Endodermal cell (in vitro differentiated cells): ENCODE data around the gene TRIML2. TPM values are rescaled to one million over a fixed set of nuclear protein-coding genes. Genes with fewer than 3 reads are reported as not detected.

ENCODE experiments used
- DNase-seq: peaks from one replicate; pipeline ENCODE4 v3.0.0-alpha.2; 2017
- H3K27ac ChIP-seq: 2 replicates; pipeline ENCODE4 v1.5.1; 2013; ENCODE audit warnings: mild to moderate bottlenecking, low read depth, low read length, moderate library complexity
- H3K27me3 ChIP-seq: 2 replicates; pipeline ENCODE4 v1.6.1; 2013; ENCODE audit warnings: mild to moderate bottlenecking, low read length, moderate library complexity; ENCODE audit not compliant: insufficient read depth, control insufficient read depth, poor library complexity, severe bottlenecking
- H3K36me3 ChIP-seq: 2 replicates; pipeline ENCODE4 v1.7.0; 2013; ENCODE audit warnings: mild to moderate bottlenecking, low read length, moderate library complexity; ENCODE audit not compliant: control insufficient read depth, insufficient read depth
- H3K4me1 ChIP-seq: one replicate; pipeline ENCODE4 v1.7.0; 2013; ENCODE audit warnings: low read length; ENCODE audit not compliant: control insufficient read depth, insufficient read depth
- H3K4me3 ChIP-seq: 2 replicates; pipeline ENCODE4 v1.5.1; 2013; ENCODE audit warnings: mild to moderate bottlenecking, low read length, moderate library complexity
- H3K9ac ChIP-seq: 2 replicates; pipeline ENCODE4 v1.6.1; 2013; ENCODE audit warnings: mild to moderate bottlenecking, low read length, moderate library complexity; ENCODE audit not compliant: poor library complexity, severe bottlenecking; ENCODE audit errors: extremely low read depth
- H3K9me3 ChIP-seq: 2 replicates; pipeline ENCODE4 v1.6.1; 2013; ENCODE audit warnings: mild to moderate bottlenecking, low read length, moderate library complexity; ENCODE audit not compliant: control insufficient read depth
- H3K27ac Mint-ChIP-seq: 2 replicates; pipeline ENCODE4 v1.8.0; 2020; ENCODE audit warnings: mixed read lengths
- H3K27me3 Mint-ChIP-seq: 2 replicates; pipeline ENCODE4 v1.8.0; 2021; ENCODE audit warnings: mild to moderate bottlenecking, mixed read lengths; ENCODE audit not compliant: insufficient read depth
- H3K36me3 Mint-ChIP-seq: 2 replicates; pipeline ENCODE4 v1.8.0; 2020; ENCODE audit warnings: low read depth, mixed read lengths
- H3K4me1 Mint-ChIP-seq: 2 replicates; pipeline ENCODE4 v1.8.0; 2020; ENCODE audit warnings: mixed read lengths
- H3K4me3 Mint-ChIP-seq: 2 replicates; pipeline ENCODE4 v1.8.0; 2020; ENCODE audit warnings: mild to moderate bottlenecking, moderate library complexity, mixed read lengths
- H3K9me3 Mint-ChIP-seq: 2 replicates; pipeline ENCODE4 v1.8.0; 2020; ENCODE audit warnings: mild to moderate bottlenecking, mixed read lengths
- WGBS, 2 experiments: methylation state at CpG; one replicate each; pipeline versions ENCODE4 v1.1.5 to v1.1.7; 2013; ENCODE audit warnings: missing lambda C conversion rate in 2 of 2, mixed read lengths in 1 of 2; ENCODE audit not compliant: insufficient coverage in 1 of 2, insufficient read length in 1 of 2; 5-methylcytosine and 5-hydroxymethylcytosine counted together
- total RNA-seq, 2 donors: library from RNA; stranded (reverse); fragmentation: NEBNext Ultra II Directional in 1 of 2; extraction: Animal tissue kit (Norgen Biotek cat#: 25700) in 1 of 2; gene quantifications; 2 replicates in 1 of 2; 3 replicates in 1 of 2; pipeline ENCODE4 v1.2.1, GENCODE V29; 2021
- TF ChIP-seq, protein P1 (sequence below): fragments of 200-600 bp; sonication (generic); conservative IDR thresholded peaks from 2 replicates; pipeline ENCODE4 v1.5.0; 2021; ENCODE audit warnings: antibody characterized with exemption, mild to moderate bottlenecking

Gene TRIML2
- total RNA-seq, 2 donors from 2014 or later = 0.53 to 13.6 TPM

- peaks cover 3% of the 10 kb centered on the region for H3K9me3 ChIP-seq
- H3K9ac ChIP-seq = no peak overlapping the region
- H3K36me3 Mint-ChIP-seq = no peaks in the 10 kb centered on the region
- H3K27ac Mint-ChIP-seq = no peak overlapping the region
- 90 to 93% methylated on average over 5 to 6 of the region's 6 CpGs for WGBS, 2 experiments
- DNase-seq = no peak
- H3K36me3 ChIP-seq = no peaks in the 10 kb centered on the region
- no peak overlapping the region for H3K4me3 Mint-ChIP-seq
- no peaks in the 10 kb centered on the region for H3K4me1 Mint-ChIP-seq
- no peak overlapping the region for H3K27ac ChIP-seq
- H3K9me3 Mint-ChIP-seq = peaks cover 6% of the 10 kb centered on the region
- no peaks in the 10 kb centered on the region for H3K4me1 ChIP-seq
- TF ChIP-seq, protein P1, sequence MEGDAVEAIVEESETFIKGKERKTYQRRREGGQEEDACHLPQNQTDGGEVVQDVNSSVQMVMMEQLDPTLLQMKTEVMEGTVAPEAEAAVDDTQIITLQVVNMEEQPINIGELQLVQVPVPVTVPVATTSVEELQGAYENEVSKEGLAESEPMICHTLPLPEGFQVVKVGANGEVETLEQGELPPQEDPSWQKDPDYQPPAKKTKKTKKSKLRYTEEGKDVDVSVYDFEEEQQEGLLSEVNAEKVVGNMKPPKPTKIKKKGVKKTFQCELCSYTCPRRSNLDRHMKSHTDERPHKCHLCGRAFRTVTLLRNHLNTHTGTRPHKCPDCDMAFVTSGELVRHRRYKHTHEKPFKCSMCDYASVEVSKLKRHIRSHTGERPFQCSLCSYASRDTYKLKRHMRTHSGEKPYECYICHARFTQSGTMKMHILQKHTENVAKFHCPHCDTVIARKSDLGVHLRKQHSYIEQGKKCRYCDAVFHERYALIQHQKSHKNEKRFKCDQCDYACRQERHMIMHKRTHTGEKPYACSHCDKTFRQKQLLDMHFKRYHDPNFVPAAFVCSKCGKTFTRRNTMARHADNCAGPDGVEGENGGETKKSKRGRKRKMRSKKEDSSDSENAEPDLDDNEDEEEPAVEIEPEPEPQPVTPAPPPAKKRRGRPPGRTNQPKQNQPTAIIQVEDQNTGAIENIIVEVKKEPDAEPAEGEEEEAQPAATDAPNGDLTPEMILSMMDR = no peak
- H3K27me3 ChIP-seq = no peaks in the 10 kb centered on the region
- no peak overlapping the region for H3K4me3 ChIP-seq
- no peaks in the 10 kb centered on the region for H3K27me3 Mint-ChIP-seq
Measured at GRCh38 chr4:188147776-188148175, 38.4 kb upstream of the TRIML2 start.

DNA sequence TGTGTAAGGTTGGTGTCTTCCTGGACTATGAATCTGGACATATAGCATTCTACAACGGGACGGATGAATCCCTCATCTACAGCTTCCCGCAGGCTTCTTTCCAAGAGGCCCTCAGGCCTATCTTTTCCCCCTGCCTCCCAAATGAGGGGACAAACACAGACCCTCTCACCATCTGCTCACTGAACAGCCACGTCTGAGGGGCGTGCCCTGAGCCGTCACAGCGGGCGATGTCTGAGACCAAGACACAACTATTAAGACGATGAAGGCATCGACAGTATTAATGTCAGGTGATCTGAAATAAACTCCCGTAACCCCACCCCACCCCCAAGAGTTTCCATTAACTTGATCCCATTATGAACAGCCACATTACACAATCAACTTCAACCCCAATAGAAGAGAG is 37.8 kb upstream of the TRIML2 start:
- H3K36me3 Mint-ChIP-seq = no peaks in the 10 kb centered on the region
- no peaks in the 10 kb centered on the region for H3K4me1 Mint-ChIP-seq
- Histone ChIP-seq H3K4me1 (no peaks in the 10 kb centered on the region), H3K27ac (no peak overlapping the region), H3K36me3 (no peaks in the 10 kb centered on the region), H3K9me3 (peaks cover 3% of the 10 kb centered on the region), H3K27me3 (no peaks in the 10 kb centered on the region), H3K9ac (no peak overlapping the region), H3K4me3 (no peak overlapping the region)
- H3K4me3 Mint-ChIP-seq = no peak overlapping the region
- TF ChIP-seq, protein P1 = no peak
- WGBS, 2 experiments = 88 to 94% methylated on average over 3 to 11 of the region's 11 CpGs
- no peaks in the 10 kb centered on the region for H3K27me3 Mint-ChIP-seq
- H3K9me3 Mint-ChIP-seq = peaks cover 6% of the 10 kb centered on the region
- no peak overlapping the region for H3K27ac Mint-ChIP-seq
- DNase-seq = no peak

GRCh38 chr4:188146618-188147017 is 37.2 kb upstream of the TRIML2 start:
- H3K9ac ChIP-seq = no peak overlapping the region
- peaks cover 6% of the 10 kb centered on the region for H3K9me3 Mint-ChIP-seq
- no peak overlapping the region for H3K27ac Mint-ChIP-seq
- H3K27me3 ChIP-seq = no peaks in the 10 kb centered on the region
- 92 to 95% methylated on average over 6 to 11 of the region's 11 CpGs for WGBS, 2 experiments
- no peak overlapping the region for H3K4me3 Mint-ChIP-seq
- no peak for DNase-seq
- H3K4me1 ChIP-seq = no peaks in the 10 kb centered on the region
- H3K27ac ChIP-seq = no peak overlapping the region
- no peaks in the 10 kb centered on the region for H3K4me1 Mint-ChIP-seq
- H3K9me3 ChIP-seq = peaks cover 3% of the 10 kb centered on the region
- H3K27me3 Mint-ChIP-seq = no peaks in the 10 kb centered on the region
- no peaks in the 10 kb centered on the region for H3K36me3 Mint-ChIP-seq
- no peak overlapping the region for H3K4me3 ChIP-seq
- no peaks in the 10 kb centered on the region for H3K36me3 ChIP-seq
- TF ChIP-seq, protein P1 = no peak
